GM18858 (cell line): ENCODE results near the gene RASA3.
"Not testable (repeated sequence)": the region's sequence is repeated elsewhere in the genome, so short reads cannot be mapped to it uniquely, and the experiment has no call there.

ENCODE experiments used
- ATAC-seq: cut with Tn5 transposase; IDR thresholded peaks from one replicate; pipeline ENCODE4 v1.9.1; 2021; ENCODE audit not compliant: unreplicated experiment

RASA3 gene

DNA sequence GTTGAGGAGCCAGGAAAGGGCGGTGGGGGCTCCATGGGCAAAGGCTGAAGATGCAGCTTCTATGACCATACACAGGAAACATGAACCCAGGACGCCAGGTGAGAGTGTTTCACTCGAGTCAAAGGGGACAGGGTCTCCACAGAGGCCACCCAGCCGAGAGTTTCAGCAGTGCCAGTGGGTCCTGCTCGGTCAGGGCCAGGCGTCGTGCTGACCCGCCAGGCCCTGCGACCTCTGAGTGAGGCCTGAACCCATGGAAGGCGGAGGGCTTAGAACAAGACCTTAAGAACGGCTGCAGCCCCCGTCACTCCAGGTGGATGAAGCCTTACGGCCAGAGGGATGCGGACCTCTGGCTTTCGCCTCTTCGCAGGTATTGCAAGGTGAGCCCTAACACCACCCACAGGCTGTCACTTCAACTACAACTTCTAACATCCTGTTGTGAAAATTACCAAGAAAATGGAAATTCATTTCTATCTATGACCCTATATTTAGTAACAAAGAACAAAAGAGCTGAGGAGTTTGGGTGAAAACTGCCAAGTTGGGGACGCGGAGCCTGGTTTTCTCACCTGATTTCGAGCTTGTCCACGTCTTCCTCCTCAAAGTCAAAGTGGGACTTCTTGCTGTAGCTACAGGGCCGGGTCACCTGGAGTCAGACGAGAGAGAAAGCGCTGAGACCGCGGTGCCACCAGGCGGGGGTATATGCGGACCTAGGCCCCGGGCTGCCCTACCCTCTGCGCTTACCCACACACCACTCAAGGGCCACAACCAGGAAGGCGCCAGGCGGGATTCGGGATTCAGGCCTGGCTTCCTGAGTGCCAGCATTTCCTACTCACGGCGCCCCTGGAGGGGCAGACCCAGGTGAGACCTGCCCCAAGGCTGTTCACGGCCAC lies 108.5 kb downstream of the RASA3 start:
- no peak for ATAC-seq

DNA sequence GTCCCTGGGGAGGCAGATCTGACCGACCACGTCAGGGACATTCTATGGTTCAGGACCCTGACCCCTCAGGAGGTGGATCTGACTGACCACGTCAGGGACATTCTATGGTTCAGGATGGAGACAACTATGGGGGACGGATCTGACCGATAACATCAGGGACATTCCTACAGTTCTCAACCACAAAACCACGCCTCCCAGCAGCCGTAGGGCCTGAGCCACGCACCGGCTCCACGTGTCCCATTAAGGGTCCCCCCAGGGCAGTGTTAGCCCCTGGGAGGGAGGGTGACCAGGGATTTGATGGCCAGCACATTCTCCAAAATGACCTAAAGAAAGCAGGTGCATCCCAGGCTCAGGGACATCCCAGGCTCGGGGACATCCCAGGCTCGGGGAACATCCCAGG lies 109.5 kb downstream of the RASA3 start:
- no peak for ATAC-seq

GRCh38 chr13:114022309-114022669 lies 110.1 kb downstream of the RASA3 start:
- no peak for ATAC-seq

DNA sequence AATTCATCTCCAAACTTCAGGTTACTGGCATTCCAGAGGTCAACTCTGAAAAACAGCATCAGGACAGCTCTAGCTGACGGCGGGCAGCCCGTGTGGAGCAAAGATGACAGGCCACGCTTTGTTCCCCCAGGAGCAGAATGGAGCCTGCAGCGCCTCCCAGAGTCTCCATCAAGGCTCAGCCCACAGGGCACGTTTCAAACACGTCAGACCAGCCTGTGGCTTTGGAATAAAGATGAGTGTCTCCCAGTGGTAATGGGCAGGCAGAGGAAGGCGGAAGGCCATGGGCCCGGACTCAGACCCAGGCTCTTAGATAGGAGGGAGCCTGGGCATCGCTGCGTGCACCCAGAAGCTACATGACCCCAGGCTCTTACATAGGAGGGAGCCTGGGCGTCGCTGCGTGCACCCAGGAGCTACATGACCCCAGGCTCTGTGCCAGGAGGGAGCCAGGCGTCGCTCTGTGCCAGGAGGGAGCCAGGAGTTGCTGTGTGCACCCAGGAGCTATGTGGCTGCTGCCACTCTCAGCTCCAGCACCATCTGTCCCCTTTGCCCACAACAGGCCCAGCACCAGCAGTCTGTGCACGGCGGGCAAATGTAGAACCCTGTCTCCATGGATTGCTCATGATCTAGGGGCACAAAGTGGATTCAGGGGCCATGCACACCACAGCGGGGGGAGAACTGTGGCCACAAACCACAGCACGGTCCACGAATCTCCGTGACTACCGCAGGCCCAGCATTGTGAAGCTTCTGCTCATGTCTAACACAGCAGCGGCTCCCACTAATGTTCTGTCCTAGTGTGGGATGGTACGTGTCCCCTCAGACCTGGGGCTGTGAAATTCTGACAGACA lies 110.7 kb downstream of the RASA3 start:
- no peak for ATAC-seq

DNA sequence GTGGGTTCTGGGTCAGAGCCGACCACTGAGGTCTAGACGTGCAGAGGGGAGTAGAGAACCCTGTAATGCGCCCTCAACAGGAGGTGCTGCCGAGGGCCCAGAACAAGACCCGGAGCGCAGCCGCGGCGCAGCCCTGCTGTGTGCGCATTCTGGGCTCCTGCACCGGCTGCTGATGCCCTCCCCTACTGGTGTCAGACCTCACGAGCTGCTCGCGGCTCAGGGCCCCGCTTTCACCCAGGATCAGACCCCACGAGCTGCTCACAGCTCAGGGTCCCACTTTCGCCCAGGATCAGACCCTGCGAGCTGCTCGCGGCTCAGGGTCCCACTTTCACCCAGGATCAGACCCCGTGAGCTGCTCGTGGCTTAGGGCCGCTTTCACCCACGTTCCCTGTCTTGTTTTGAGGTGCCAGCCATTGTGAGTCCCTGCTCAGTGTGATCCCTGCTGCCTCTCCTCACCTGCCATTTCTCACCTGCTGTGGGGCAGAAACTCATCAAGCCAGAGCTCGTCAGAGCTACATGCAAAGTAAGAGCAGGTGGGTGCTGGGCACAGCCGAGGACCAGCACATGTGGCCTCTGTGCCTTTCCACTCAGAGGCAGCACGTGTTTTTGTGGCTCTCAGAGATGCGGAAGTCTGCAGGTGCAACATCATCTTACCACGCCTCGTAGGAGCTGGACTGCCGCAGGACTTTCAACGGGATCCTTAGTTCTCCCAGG lies 111.5 kb downstream of the RASA3 start:
- no peak for ATAC-seq

GRCh38 chr13:114020134-114020533 lies 112.3 kb downstream of the RASA3 start:
- ATAC-seq: not testable (repeated sequence)

DNA sequence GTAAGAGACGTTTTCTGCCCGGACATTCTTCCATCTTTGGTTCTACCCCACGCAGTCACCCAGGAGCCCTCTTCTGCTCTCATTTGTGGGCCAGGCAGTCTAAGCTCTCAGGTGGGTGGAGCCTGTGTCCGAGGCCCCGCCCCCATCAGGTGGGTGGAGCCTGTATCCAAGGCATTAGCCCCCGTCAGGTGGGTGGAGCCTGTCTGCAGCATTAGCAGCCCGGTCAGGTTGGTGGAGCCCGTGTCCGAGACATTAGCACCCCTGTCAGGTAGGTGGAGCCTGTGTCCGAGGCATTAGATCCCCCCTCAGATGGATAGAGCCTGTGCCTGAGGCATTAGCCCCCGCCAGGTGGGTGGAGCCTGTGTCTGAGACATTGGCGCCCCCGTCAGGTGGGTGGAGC lies 113.1 kb downstream of the RASA3 start:
- no peak for ATAC-seq

DNA sequence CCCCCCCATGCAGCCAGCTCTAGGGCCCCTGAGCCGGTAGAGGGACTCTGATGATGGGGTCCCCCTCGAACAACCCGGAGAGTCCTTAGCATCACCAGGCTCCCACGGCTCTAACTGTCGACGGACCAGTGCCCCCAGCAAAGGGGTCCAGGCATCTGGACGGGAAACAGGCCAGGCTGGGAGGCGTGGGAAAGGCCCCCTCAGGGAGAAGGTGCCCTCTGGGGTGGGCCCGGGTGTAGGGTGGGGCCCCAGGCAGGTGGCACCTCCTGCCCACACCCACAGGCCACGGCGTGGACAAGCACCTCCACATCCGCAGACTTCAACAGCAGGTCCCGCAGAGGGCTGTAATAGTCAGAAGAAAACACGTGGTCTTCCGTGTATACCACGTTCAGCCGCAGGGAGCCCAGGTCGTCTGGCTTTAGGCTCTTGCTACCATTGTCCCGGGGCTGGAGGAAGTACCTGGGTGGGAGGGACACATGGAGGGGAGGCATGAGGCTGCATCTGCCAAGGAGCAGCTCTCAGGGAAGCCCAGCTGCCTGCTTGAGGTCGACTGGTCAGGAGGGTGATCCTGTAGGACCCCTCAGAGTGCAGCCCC lies 113.9 kb downstream of the RASA3 start:
- no peak for ATAC-seq

DNA sequence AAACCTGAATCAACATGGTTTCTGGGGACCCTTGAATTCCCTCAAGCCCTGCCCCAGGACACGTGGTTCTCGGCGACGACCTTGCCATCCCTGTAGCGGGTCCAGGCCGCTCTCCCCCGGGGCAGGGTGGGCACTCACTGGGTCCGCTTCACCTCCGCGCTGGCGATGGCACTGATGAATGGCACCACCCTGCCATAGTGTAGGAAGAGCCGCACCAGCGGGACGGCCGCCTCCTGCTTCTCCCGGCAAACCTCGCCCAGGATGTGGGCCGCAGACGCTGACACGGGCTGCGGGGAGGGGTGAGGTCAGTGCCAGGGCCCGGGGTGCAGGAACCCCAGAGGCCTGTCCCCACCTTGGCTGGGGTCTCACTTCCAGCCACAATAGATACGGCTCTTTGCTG lies 114.5 kb downstream of the RASA3 start:
- ATAC-seq: no peak

- no peak for ATAC-seq
These were observed 115.3 kb downstream of the RASA3 start for GRCh38 chr13:114017028-114017630.

DNA sequence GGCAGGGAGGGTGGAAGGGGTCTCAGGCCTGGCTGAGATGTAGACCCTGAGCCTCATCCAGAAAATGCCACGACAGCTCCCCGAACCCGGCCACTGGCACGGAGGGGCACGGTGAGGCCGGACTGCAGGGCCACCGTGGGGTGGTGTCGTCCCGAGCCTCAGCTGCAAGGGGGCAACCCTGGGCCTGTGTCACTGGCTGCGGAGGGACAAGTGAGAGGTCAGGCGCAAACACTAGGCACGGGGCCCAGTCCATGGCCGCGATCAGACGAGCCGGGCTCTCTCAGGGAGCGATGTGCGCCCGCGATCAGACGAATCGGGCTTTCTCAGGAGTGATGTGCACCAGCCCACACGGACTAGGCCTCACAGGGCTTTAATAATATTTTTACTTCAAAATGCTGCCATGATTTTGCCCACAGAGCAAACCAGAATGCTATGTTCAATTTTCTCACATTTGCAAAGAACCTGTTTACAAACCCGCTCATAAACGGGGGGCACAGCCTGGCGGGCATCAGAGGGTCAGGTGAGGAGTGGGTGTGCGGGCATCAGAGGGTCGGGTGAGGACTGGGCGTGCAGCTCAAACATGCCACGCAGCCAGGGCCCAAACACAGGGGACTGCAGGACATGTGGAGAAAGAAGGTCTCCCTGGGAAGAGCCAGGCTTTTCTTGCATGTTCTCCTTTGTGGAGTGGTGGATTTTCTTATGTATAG lies 115.9 kb downstream of the RASA3 start:
- no peak for ATAC-seq

- no peak for ATAC-seq
These were observed 116.5 kb downstream of the RASA3 start for GRCh38 chr13:114015969-114016295.

- ATAC-seq: no peak
These were observed 117.1 kb downstream of the RASA3 start for GRCh38 chr13:114015111-114015968.

DNA sequence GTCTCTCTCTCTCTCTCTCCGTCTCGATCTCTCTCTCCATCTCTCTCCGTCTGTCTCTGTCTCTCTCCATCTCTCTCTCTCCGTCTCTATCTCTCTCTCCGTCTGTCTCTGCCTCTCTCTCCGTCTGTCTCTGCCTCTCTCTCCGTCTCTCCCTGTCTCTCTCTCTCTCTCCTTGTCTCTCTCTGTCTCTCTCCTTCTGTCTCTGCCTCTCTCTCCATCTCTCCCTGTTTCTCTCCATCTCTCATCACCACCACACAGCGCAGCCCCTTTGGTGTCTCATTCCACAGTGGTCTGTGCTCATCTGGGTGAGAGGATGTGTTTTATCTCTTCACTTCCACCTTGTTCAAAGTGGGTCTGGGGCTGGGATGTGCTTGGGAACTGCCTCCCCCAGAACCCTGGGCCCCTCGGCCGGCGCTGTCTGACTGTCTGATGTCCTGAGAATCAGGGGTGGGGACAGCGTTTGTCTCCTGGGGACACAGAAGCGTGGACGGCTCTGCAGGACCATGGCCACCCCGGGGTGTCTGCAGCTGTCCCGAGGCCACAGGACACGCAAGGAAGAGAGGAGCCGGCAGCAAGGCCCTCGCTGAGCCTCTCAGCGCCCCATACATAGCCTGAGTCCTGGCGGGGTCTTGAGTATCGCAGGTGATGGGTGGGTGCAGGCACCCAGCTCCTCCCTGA lies 118.3 kb downstream of the RASA3 start:
- no peak for ATAC-seq

- ATAC-seq: no peak
These were observed 119.1 kb downstream of the RASA3 start for GRCh38 chr13:114013336-114013735.

GRCh38 chr13:114012921-114013320 lies 119.5 kb downstream of the RASA3 start:
- ATAC-seq: no peak

DNA sequence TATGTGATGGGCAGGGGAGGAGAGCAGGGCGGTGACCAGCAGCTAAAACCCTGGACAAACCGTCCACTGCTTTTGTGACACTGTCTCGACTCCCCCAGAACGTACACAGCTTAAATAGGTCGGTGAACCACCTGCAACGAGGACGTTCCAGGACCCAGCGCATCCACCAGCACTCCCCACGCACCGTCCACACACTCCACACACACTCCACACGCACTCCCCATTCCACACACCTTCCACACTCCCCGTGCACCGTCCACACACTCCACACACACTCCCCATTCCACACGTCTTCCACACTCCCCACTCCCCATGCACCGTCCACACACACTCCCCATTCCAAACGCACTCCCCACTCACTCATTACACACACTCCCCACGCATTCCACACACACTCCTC lies 120.3 kb downstream of the RASA3 start:
- ATAC-seq: no peak

DNA sequence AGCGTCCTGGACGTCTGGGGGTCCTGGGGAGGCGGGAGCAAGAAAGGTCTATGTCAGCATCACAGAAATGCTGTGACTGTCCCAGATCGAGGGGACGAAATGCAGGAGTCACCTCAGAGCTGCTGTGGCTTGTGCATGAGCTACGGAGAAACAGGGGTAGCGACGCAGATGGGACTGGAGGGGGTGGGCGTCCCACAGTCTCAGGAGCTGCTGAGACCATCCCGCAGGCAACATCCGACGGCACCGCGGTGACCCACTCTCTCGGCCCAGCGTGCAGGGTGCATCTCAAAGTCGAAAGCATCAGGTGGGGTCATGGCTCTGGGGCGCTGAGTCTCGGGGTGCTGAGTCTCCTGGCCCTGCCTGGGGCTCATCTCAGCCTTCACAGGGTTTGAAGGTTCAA lies 121.2 kb downstream of the RASA3 start:
- no peak for ATAC-seq
